Measurements from ENCODE around the gene SPACA9.
A peak's percentile ranks its signal among the peaks of the same experiment; 100 is the strongest.

SPACA9 gene

DNA sequence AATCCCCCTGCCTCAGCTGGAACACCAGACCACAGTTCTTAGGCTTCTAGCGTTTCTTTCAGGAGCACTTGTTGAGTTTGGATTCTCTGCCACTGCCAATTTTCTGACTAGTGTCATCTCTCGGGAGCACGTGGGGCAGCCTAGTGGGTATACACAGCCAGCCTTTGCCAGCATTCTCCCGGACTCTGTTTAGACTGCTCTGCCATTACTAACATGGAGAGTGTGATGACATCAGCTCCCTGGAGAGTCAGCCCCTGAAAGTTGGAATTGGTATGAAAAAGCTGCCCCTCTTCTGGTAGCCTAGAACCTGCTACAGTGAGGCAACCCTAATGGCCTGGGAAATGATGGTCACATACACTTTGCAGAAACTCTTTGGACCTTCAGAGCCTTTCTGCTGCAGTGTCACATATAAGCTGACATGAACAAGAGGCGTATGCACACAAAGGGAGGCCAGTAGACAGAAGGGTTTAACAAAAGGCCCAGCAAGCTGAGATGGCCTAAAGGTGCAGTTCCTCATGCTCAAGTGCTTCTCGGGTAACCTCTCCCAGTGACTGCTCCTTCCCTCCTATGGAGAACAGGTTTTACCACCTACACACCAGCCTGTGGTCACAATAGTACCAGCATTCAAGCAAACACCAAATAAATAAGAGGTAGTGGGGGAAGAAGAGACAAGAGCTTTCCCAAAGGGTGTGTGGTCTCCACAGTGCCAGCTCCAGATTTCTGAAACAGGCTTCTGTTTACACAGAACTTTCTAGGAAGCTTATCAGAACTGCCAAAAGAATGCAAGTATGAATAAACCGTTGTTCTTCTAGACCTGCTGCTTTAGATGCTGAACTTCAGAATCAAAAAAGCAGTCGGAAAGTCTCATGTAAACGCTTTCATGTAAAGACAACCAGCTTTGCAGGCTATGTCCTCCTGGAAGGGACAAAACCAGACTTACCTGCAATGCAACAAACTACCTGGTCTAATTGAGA lies 16.5 kb downstream of the SPACA9 start:
- no peak for DNase-seq

DNA sequence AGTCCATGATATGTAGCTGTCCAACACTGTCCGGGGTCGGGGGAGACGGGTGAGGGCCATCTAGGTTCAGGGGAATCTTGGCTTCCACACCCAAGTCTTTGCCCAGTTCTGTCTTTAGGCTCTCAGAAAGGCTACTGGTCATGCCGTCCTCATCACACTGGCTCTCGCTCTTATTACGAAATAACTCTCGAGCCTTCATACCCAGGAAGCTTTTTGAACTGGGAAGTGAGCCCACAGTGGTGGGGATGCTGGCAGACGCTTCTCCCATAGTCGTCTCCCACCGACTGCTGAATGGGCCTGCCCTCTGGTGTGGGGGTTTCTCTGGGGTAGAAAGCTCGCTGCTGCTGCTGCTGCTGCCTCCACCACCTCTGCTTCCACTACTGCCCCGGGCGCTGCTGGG lies 17.6 kb downstream of the SPACA9 start:
- no peak for DNase-seq

DNA sequence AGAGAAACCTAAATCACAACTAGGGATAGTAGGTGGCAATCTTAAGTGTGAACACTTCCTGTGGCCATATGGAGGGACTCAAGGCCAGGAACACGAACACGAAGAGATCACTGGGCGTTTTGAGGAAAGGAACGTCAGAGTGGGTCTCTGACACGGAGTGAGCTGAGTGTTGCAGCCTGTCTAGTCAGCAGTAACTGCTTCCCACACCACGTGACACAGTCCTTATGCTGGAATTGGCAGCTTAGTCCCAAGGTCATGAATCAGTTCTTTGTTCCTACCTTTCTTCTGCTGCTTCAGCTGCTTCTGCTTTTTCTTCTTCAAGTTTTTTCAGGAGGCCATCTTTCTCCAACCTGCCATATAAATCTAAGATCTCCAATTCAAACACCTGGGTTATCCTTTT lies 18.2 kb downstream of the SPACA9 start:
- DNase-seq, result no peak

GRCh38 chr9:132898051-132898450 lies 19.4 kb downstream of the SPACA9 start:
- DNase-seq, result no peak

- peak; percentile 26 to 60 (median 52) for DNase-seq
Measured at GRCh38 chr9:132901858-132902831, 23.4 kb downstream of the SPACA9 start.

- DNase-seq, result no peak
Measured at GRCh38 chr9:132903574-132904492, 25.1 kb downstream of the SPACA9 start.

DNA sequence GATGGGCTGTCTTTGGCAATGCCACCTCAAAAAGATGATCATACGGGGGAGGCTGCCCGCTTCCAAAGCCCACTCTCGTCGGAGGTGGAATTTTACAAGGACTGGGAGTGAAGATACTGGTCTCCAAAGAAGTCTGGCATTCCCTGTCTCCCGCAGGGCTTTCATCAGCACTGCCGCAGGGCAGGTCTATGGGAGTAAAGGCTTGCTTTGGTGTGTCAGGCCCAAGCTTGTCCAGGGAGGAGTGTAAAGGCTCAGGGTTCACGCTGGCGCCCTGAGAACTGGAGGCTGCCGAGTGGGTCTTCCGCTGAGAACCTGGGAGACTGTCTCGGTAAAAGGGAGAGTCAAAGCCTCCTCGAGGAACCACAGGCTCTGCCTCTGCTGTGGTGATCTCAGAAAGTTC lies 27.0 kb downstream of the SPACA9 start:
- DNase-seq, result no peak

GRCh38 chr9:132908635-132909034 lies 29.9 kb downstream of the SPACA9 start:
- no peak for DNase-seq

DNA sequence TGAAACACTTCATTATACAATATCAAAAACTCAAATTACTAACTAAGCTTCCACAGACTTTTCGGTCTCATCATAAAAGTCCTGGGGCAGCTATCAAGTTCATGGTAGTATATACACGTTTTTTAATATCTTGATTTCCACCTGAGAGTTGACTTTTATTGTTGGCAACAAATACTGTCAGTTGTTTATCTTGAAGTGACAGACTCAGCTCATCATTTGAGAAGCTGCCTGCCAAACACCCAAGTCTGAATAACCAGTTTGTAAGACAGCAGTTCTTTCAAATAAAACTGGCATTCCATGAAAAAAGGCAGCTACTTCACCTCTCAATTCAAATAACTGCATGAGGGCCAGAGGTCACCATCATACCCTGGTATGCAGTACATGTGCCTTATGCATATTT lies 30.6 kb downstream of the SPACA9 start:
- no peak for DNase-seq

GRCh38 chr9:132910376-132910775 lies 31.7 kb downstream of the SPACA9 start:
- no peak for DNase-seq

GRCh38 chr9:132912131-132912530 lies 33.4 kb downstream of the SPACA9 start:
- no peak for DNase-seq

- no peak for DNase-seq
Measured at GRCh38 chr9:132914924-132915323, 36.2 kb downstream of the SPACA9 start.

DNA sequence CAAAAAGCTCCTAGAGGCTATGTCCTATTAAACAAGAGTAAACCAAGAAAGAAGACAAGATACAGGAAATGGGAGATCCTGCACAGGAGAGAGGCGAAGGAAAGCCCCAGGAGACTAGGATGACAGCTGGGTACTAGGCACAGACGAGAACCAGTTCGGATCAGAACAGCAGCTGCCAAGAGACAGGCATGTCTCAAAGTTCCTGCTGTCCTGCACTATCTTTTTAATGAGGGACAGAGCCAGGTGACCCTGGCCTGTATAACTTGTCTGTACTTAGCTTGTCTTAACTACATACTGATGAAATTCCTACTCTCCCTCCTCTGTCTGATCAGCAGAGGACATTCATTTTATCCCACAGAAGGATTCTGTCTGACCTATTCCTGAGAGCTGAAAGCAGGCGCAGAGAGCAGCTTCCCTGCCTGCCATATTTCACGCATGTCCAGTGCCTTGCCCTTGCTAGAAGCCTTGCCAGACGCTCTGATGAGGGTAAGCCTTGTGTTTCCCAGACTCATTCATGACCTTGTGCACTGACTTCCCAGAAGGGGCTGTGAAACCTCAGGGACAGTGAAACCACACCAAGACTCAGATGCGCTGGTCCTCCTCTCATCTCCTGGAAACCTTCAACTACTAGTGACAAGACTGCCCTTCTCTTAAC lies 41.0 kb downstream of the SPACA9 start:
- no peak for DNase-seq

DNA sequence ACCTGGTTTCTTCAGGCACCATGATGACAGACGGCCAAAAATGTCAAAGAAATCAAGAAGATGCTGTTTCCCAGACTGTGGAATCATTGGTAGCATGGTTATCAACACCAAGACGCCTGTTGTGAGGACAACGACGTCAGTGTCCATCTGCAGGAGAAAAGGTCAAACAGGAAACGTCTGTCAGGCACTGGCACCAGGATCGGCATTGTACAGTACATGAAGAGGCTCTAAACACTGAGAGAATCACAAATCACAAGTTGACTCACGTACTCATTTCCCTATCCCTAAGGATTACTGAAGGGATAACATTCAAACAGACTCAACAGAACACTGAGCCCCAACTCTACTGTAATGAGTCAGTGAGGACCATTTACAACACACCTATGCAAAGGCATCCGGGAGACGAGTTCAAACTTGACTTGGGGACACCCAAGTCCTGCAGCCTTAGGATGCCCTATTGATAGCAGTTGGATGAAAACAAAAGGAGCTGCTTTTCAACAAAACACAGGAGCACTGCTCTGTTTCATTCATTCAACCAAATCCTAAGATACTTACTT lies 44.7 kb downstream of the SPACA9 start:
- DNase-seq, result no peak

DNA sequence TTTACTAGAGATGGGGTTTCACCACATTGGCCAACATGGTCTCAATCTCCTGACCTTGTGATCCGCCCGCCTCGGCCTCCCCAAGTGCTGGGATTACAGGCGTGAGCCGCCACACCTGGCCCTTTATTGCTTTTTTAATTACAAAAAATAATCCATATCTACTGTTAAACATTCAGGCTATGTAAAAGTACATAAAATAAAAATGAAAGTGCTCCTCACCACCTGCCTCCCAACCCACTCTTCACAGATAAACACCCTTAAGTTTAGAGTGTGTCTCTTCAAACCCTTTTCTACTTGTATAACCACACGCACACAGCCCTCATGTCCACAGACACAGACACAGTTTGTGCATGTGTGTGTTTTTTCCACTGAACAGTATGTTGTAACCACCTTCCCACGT lies 49.0 kb downstream of the SPACA9 start:
- no peak for DNase-seq

DNA sequence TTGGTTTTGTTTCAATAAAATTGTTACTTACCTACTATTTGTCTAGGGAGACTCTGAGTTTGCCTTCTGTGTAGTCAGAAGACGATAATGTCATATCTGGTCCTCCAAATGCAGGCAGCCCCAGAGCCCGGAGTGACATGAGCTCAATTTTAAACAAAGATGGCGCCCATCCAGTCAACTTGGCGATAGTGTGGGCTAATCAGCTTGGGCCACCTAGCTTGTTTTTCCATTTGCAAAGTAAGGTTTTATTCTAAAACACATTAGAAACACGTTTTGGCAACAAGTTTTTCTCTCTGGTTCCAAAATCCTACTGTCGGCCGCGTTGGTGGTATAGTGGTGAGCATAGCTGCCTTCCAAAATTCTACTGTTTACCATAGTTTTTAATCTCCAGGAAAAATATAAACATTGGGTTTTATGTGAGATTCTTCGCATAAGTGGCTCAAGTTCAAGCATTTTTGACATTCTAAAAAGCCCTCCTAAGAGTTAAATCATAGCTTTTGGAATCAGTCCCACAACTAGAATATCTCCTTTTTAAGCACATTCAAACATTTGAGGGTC lies 52.6 kb downstream of the SPACA9 start:
- DNase-seq, result no peak

GRCh38 chr9:132935026-132935425 lies 56.3 kb downstream of the SPACA9 start:
- no peak for DNase-seq

DNA sequence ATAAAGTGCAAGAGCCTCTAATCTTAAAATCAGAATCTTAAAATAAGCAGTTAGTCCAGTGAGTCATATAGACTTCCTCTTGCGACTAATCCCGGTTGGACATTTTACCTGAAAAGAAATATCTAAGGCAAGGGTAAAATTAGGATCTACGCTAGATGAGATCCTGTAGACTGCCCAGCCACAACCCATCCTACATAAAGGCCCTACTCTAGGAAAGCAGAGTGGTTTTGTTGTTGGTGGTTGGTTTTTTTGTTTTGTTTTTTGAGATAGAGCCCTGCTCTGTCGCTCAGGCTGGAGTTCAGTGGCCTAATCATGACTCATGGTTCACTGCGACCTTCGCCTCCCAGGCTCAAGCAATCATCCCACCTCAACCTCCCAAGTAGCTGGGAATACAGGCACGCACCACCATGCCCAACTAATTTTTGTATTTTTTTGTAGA lies 58.8 kb downstream of the SPACA9 start:
- no peak for DNase-seq

- DNase-seq, result no peak
Measured at GRCh38 chr9:132939169-132939568, 60.5 kb downstream of the SPACA9 start.
